HG03095 (cell line): ENCODE measurements around the gene LRRC27.

Experiments
- ATAC-seq: cut with Tn5 transposase; IDR thresholded peaks from one replicate; pipeline ENCODE4 v1.9.1; 2021; ENCODE audit warnings: moderate library complexity; ENCODE audit not compliant: unreplicated experiment

LRRC27 gene

DNA sequence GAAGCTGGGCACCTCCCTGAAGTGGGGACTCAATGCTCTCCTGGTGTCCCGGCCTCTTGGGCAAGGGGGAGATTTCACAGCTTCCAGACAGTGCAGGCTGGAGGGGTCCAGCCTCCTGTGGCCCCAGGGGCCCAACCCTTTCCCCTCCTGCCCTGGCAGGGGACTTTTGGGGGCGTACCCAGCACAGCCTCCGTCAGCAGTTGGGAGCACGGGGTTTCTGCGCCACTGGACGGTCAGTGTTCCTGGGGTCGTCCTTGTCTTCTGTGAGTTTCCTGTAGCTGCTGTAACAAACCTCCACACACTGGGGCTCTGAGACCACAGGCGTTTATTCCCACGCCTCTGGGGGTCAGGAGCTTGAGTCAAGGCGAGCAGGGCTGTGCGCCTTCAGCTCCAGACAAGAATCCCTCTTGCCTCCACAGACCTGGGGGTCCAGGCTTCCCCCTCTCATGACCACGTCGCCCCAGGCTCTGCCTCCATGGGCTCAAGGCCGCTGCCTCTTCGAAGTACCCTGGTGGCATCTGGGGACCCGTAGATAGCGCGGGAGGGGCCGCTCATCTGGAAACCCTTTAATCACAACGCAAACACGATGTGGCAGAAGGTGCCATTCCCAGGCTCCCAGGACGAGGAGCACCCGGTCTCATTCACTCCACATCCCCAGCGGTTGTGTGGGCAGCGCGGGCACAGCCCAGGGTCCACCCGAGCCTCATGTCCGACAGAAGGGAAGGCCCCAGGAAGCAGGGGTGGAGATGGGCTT lies 79.0 kb downstream of the LRRC27 start:
- no peak for ATAC-seq

DNA sequence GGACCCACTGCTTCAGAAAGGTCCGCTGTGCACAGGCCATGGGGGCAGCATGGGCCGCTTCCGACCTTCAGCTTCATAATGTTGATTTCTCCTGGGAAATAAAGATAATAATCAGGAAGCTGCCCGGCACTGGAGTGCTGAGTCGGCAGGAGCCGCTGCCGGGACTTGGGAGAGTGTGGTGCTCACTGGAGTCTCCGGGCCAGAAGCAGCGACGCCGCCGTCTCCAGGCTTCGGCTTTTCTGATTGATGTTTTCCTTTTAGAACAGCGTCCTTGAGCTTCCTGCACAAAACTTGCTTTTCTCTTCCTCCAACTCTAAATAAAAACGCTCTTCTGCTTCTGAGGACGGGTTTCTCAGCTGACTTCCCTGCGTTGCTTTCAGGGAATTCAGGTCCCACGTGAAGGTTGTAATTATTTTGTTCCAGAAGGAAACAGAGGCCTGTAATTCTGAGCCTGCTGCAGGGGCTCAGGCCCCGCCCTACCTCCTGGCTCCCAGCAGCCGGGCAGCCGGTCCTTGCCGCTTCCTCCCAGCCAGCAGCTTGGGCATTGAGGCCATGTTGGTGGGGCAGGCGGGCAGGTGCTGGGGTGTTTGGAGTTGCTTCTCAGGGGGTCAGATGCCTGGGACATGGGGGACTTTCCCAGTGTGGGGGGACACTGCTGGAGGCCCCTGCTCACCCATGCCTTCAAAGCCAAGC lies 79.7 kb downstream of the LRRC27 start:
- ATAC-seq, result no peak

GRCh38 chr10:132412316-132413192 lies 80.6 kb downstream of the LRRC27 start:
- ATAC-seq, result no peak

- ATAC-seq, result no peak
Observed at GRCh38 chr10:132413226-132414205, 81.5 kb downstream of the LRRC27 start.

GRCh38 chr10:132414402-132415016 lies 82.5 kb downstream of the LRRC27 start:
- no peak for ATAC-seq

DNA sequence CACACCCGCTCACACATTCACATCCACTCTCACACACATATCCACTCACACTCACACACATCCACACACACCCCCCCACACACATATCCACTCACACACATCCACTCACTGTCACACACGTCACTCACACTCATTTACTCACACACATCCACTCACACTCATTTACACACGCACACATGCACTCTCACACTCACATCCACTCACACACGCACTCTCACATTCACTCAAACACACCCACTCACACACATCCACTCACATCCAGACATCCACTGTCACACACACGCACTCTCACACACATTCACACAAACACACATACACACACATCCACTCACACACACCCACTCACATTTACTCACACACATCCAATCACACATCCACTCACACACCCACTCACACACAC lies 83.3 kb downstream of the LRRC27 start:
- no peak for ATAC-seq

GRCh38 chr10:132415956-132416355 lies 84.0 kb downstream of the LRRC27 start:
- ATAC-seq, result no peak

- ATAC-seq, result no peak
Observed at GRCh38 chr10:132416566-132417256, 84.7 kb downstream of the LRRC27 start.

DNA sequence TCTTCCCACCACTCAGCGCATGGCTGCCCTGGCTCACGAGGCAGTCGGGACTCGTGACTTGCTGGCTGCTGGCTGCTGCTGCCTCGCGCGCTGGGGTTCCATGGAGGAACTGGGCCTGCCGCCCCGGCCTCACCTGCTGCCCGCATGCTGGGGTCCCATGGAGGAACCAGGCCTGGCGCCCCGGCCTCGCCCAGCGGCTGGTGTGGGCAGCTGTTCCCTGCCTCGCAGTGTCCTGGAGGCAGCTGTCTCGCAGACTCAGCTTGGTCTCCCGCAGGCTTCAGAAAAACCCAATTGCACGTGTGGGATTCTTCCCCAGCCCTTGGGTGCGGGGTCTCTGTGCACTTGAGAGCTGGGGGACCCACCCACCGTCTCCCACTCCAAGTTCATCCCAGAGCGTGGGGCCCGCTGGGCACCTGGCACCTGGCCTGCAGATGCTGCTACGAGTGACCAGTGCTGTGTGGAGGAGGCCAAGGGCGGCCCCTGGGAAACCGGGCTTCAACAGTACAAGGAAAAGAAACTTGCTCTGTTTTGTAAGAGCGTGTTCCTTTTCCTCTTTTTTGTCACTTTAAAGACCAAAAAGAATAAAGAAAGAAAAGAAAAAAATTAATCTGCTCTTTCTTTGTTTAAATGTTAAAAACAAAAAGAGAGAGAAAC lies 85.4 kb downstream of the LRRC27 start:
- no peak for ATAC-seq

DNA sequence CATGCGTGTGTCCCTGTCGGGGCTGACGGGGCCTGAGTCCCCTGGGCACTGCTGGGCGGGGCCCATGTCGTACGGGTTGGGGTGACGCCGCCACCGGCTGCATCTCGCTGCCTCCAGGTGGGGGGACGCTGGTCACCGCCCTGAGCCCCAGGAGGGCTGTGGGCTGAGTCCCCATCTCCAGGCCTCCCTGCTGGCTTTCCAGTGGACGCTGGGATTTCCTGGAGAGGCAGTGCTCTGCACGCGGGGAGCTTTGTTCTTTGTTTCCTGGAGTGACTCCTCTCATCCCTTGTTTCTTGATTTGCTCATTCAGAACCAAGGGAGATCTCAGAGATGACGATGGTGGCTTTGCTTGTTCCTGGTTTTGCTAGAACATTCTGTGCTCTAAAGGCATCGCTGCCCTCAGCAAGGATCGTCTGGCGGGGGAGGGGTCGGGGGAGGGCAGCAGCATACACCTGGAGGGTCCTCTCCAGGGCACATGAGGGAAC lies 86.0 kb downstream of the LRRC27 start:
- ATAC-seq, result no peak

DNA sequence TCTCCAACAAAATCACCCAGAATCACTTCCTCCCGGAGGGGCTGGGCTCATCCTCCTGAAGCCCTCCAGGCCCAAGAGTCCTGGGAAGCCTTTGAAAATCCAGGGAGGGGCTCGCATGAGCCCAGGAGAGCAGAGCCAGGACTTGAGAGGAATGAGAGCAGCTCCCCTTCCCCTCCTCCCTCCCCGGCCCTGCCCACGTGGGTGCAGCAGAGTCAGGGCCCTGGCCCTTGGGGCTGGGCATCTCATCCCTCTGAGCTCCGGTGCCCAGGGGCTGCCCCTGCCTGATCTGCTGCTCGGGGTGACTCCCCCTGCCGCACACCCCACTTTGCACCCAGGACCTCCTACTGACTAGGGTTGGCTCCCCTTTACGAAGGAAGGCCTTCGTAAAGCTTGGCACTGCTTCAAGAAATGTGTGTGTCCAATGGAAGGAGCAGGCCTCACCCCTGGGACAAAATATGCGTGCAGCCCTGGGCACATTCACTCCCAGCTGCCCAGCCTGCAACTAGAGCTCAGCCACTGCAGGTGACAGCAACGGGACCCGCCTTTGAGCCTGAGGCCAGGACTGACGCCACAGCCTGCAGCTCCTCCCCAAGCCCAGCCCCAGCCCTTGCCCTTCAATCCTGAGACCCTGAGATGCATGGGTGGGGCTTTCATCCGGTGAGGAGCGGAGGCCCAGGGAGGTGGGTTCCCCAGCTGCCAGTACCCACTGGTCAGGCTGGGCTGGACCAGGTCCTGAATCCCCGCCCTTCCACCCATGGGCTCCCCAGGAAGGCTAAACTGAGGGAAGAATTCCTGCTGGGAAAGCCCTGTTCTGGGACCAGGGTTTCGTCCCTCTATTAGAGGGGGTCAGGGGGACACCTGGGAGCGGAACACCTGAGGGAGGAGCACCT lies 86.8 kb downstream of the LRRC27 start:
- no peak for ATAC-seq

- ATAC-seq, result no peak
Observed at GRCh38 chr10:132419538-132420468, 87.8 kb downstream of the LRRC27 start.

GRCh38 chr10:132420469-132420980 lies 88.5 kb downstream of the LRRC27 start:
- no peak for ATAC-seq

DNA sequence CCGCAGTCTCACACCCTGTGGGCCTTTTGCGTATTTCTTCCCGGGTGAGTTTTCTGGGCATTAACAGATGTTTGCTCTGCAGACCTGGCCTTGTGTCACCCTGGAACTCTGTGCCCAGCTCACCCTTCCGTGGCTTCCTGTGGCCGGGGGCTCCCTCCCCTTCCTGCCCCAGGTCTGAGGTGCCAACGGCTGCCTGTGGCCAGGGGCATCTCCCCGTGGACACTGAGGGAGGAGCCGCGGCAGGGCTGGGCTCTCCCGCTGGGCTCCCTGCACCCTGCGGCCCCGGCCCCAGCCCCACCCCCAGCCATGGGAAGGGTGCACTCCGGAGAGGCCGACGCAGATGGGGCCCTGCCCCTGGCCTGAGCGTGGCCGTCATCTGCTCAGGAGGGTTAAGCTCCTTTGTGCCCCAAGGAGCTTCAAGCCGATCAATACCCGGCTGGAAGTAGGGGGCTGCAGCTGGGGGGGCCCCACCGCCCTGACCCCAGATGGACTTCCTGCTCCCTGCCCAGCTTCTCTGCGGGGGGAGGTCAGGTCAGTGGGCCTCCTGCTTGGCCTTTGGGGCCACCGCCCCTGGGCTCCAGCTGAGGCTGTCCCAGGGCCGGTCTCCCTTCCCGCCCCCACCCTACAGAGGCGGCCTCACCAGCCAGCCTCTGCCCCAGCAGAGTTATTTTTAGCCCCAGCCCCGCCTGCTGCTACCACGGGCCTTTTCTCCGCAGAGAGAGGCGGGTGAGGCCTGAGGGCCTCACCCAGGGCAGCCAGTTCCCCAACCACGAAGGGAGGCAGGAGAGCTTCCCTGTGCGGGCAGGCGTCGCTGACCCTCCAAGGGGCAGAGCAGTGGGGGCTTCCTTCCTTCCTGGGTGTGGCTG lies 89.2 kb downstream of the LRRC27 start:
- ATAC-seq, result no peak
